IgD-negative memory B cell (primary cell): ENCODE results near the gene PDE3B. TPM values are rescaled to one million over a fixed set of nuclear protein-coding genes. Genes with fewer than 3 reads are reported as not detected.
A peak's percentile ranks its signal among the peaks of the same experiment; 100 is the strongest.

Experiments
- H3K27ac Mint-ChIP-seq, 3 donors: one replicate each; pipeline ENCODE4 v1.8.0; 2020 to 2022; ENCODE audit warnings: mild to moderate bottlenecking in 3 of 3, mixed read lengths in 3 of 3, moderate library complexity in 1 of 3
- H3K27me3 Mint-ChIP-seq: one replicate; pipeline ENCODE4 v1.8.0; 2021; ENCODE audit warnings: mixed read lengths
- H3K36me3 Mint-ChIP-seq: one replicate; pipeline ENCODE4 v1.8.0; 2020; ENCODE audit warnings: mild to moderate bottlenecking, mixed read lengths
- H3K4me1 Mint-ChIP-seq, 3 donors: one replicate each; pipeline ENCODE4 v1.8.0; 2020 to 2022; ENCODE audit warnings: mixed read lengths in 3 of 3, mild to moderate bottlenecking in 1 of 3
- H3K4me3 Mint-ChIP-seq, 4 donors: one replicate each; pipeline ENCODE4 v1.8.0; 2020 to 2022; ENCODE audit warnings: mild to moderate bottlenecking in 4 of 4, mixed read lengths in 4 of 4, moderate library complexity in 3 of 4
- H3K9me3 Mint-ChIP-seq, 3 donors: one replicate each; pipeline ENCODE4 v1.8.0; 2020 to 2021; ENCODE audit warnings: mixed read lengths in 3 of 3, mild to moderate bottlenecking in 1 of 3
- polyA plus RNA-seq: library from polyadenylated mRNA; unstranded; fragments of 300-500 nt; fragmentation: Illumina TruSeq; gene quantifications from one replicate; pipeline ENCODE4 v1.2.3, GENCODE V29; 2021

The PDE3B gene
- polyA plus RNA-seq, 1 donor from 2014 or later, result 5.5 TPM

GRCh38 chr11:14812757-14813156 is 169.2 kb downstream of the PDE3B start:
- H3K36me3 Mint-ChIP-seq, result peaks cover 5% of the 10 kb centered on the region
- no peak overlapping the region for H3K27ac Mint-ChIP-seq
- no peak overlapping the region for H3K4me3 Mint-ChIP-seq
- peaks cover 0 to 1% (median 0%) of the 10 kb centered on the region in 3 donors for H3K9me3 Mint-ChIP-seq
- H3K4me1 Mint-ChIP-seq, result peaks cover 0 to 2% (median 0%) of the 10 kb centered on the region in 3 donors
- peaks cover 2% of the 10 kb centered on the region for H3K27me3 Mint-ChIP-seq

DNA sequence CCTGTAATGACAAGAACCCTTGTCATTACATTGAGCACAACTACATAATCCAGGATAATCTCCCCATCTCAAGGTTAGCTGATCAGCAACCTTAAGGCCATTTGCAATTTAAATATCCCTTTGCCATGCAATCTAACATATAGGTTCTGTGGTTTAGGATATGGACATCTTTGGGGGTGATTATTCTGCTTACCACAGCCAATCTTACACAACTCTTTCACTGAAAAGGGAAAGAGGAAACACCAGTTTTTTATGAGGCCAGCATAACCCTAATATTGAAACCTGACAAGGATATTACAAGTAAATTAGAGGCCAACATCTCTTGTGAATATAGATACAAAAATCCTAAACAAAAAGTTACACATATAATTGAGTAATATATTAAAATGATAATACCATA is 169.9 kb downstream of the PDE3B start:
- Mint-ChIP-seq H3K27me3 (peaks cover 2% of the 10 kb centered on the region), H3K36me3 (peaks cover 4% of the 10 kb centered on the region), H3K27ac (no peak overlapping the region), H3K4me1 (peaks cover 0 to 2% (median 0%) of the 10 kb centered on the region in 3 donors), H3K4me3 (no peak overlapping the region), H3K9me3 (peaks cover 0 to 1% (median 0%) of the 10 kb centered on the region in 3 donors)

DNA sequence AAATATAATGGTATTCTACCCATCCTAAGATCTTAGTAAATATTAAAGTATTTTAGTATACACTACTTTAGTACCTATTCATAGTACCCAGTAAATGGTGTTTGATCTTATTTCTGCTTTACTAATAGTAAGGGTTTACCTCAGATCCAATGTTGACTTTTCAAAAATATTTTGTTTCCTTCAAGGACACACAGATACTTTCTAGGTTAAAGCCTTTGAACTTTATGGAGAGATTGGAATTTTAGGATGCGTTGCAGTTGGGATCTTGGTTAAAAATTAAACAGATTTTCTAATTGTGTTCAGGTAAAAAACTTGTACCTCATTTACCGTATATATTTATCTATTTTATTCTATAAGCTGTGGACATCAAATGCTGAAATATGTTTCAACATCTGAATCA is 175.2 kb downstream of the PDE3B start:
- Mint-ChIP-seq H3K36me3 (peaks cover 2% of the 10 kb centered on the region), H3K27ac (no peak overlapping the region), H3K27me3 (peaks cover 5% of the 10 kb centered on the region), H3K4me1 (no peaks in the 10 kb centered on the region), H3K4me3 (no peak overlapping the region), H3K9me3 (peaks cover 0 to 3% (median 2%) of the 10 kb centered on the region in 3 donors)

DNA sequence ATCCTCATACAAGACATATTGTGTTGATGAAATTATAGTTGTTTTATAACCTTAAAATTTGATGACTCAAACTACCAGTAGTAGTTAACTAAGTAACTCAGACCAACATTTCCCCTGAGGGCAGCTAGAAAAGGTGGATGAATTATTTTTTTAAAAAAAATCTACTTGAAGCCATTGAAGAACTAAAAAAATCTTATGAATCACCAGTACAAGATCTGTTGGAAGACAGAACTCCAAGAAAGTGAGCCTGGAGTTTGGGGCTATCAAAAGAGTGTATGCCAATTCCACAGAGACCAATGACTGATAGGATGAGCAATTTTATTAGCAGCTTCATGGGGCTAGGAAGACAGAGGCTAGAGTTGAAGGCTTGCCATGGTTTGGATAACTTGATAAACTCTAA is 176.0 kb downstream of the PDE3B start:
- Mint-ChIP-seq H3K4me3 (no peak overlapping the region), H3K9me3 (peaks cover 0 to 3% (median 2%) of the 10 kb centered on the region in 3 donors), H3K27me3 (peaks cover 7% of the 10 kb centered on the region), H3K27ac (peak overlapping the region in 1 of 3 donors; percentile 9), H3K36me3 (peaks cover 2% of the 10 kb centered on the region), H3K4me1 (no peaks in the 10 kb centered on the region)

DNA sequence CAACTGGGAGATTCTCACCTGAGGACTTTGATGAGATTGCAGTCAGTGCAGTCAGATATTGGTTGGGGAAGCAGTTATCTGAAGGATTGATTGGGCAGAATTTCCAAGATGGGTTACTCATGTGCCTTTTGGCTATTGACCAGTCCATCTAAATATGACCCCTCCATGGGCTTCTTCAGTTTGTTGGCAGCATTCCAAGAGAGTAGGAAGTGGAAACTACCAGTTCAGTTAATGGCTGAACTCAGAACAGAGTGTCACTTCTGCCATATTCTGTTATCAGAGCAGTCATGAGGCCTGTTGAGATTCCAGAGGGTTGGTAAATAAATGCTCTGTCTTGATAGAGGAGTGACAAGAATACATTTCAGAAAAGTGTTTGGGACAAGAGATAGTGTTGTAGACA is 177.4 kb downstream of the PDE3B start:
- Mint-ChIP-seq H3K36me3 (no peaks in the 10 kb centered on the region), H3K4me1 (no peaks in the 10 kb centered on the region), H3K27me3 (peaks cover 7% of the 10 kb centered on the region), H3K27ac (no peak overlapping the region), H3K4me3 (no peak overlapping the region), H3K9me3 (peaks cover 0 to 7% (median 6%) of the 10 kb centered on the region in 3 donors)

DNA sequence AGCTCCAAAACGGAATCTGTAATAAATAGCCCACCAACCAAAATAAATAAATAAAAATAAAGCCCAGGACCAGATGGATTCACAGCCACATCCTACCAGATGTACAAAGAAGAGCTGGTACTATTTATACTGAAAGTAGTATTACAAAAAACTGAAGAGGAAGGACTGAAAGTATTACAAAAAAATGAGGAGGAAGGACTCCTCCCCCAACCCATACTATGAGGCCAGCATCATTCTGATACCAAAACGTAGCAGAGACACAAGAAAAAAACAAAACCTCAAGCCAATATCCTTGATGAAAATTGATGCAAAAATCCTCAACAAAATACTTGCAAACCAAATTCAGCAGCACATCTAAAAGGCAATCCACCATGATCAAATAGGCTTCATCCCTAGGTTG is 183.0 kb downstream of the PDE3B start:
- Mint-ChIP-seq H3K9me3 (peaks cover 6 to 9% (median 7%) of the 10 kb centered on the region in 3 donors), H3K4me3 (no peak overlapping the region), H3K4me1 (no peaks in the 10 kb centered on the region), H3K36me3 (peaks cover 5% of the 10 kb centered on the region), H3K27ac (no peak overlapping the region), H3K27me3 (peaks cover 7% of the 10 kb centered on the region)

DNA sequence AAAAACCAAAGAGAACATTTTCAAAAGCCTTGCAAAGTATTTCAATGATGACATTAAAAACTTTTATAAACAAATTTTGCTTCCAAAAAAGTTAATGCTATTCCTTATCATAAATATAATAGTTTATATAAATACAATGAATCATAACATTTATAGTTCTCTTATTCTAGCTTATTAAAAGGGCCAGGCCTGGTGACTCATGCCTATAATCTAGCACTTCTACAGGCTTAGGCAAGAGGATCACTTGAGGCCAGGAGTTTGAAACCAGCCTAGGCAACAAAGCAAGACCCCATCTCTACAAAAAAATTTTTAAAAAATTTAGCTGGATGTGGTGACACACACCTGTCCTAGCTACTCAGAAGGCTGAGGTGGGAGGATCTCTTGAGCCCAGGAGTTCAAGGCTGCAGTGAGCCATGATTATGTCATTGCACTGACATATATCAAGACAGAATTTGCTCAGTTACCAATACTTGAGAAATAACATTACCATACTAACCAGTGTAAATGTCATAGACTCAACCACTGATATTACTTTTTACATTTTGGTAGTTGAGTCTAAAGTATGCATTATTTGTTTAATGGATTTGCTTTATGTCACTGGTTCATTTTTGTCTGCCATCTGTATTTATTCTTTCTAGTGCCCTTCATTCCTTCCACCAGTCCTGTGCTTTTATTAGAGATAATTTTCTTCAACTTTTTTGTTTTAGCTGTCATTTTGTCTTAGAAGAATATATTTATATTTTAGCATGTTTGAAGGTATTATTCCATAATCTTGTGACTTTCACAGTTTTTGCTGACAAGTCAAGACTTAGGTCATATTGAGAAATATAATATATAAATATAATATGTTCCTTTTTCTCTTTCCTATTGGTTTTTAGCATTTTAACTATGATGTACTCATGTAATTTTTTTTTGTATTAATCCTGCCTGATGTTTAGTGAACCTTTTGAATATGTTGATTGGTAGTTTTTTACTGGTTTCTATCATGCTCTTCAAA is 192.2 kb downstream of the PDE3B start:
- Mint-ChIP-seq H3K27ac (no peak overlapping the region), H3K4me1 (peaks cover 0 to 1% (median 0%) of the 10 kb centered on the region in 3 donors), H3K36me3 (peaks cover 2% of the 10 kb centered on the region), H3K27me3 (peaks cover 2% of the 10 kb centered on the region), H3K4me3 (peak overlapping the region in 1 of 4 donors; percentile 17), H3K9me3 (peaks cover 0 to 3% (median 2%) of the 10 kb centered on the region in 3 donors)

- Mint-ChIP-seq H3K4me3 (no peak overlapping the region), H3K9me3 (peaks cover 0 to 4% (median 0%) of the 10 kb centered on the region in 3 donors), H3K27ac (no peak overlapping the region), H3K4me1 (no peaks in the 10 kb centered on the region), H3K36me3 (peaks cover 9% of the 10 kb centered on the region), H3K27me3 (peaks cover 2% of the 10 kb centered on the region)
These were observed 198.4 kb downstream of the PDE3B start for GRCh38 chr11:14842002-14842401.

GRCh38 chr11:14852571-14853177 is 209.1 kb downstream of the PDE3B start:
- Mint-ChIP-seq H3K4me1 (no peaks in the 10 kb centered on the region), H3K27me3 (peaks cover 2% of the 10 kb centered on the region), H3K36me3 (peaks cover 8% of the 10 kb centered on the region), H3K4me3 (no peak overlapping the region), H3K27ac (no peak overlapping the region), H3K9me3 (no peaks in the 10 kb centered on the region)

DNA sequence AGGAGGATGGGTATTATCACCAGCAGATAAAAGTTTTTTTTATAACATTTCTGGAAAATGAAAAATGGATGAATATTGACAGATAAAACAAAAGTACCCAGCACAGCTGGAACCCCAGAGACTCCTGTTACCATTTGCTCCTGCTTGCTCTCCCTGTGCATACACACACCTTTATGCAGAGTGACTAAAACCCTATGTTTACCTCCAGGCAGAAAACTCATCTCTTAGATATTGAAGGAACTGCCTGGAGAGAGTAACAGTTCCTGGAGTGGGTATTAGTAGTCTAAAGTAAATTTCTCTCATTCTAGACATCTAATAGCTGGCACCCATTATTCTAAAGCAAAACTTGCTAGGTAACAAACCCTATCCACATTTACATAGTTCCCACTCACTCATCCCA is 210.5 kb downstream of the PDE3B start:
- no peaks in the 10 kb centered on the region for H3K9me3 Mint-ChIP-seq
- no peak overlapping the region for H3K4me3 Mint-ChIP-seq
- H3K36me3 Mint-ChIP-seq, result peaks cover 8% of the 10 kb centered on the region
- H3K27ac Mint-ChIP-seq, result no peak overlapping the region
- no peaks in the 10 kb centered on the region for H3K4me1 Mint-ChIP-seq
- peaks cover 2% of the 10 kb centered on the region for H3K27me3 Mint-ChIP-seq

- no peaks in the 10 kb centered on the region for H3K9me3 Mint-ChIP-seq
- H3K4me1 Mint-ChIP-seq, result no peaks in the 10 kb centered on the region
- no peak overlapping the region for H3K27ac Mint-ChIP-seq
- H3K4me3 Mint-ChIP-seq, result no peak overlapping the region
- H3K36me3 Mint-ChIP-seq, result peaks cover 8% of the 10 kb centered on the region
- H3K27me3 Mint-ChIP-seq, result peaks cover 2% of the 10 kb centered on the region
These were observed 212.3 kb downstream of the PDE3B start for GRCh38 chr11:14855890-14856289.

GRCh38 chr11:14857621-14858020 is 214.0 kb downstream of the PDE3B start:
- no peak overlapping the region for H3K27ac Mint-ChIP-seq
- peaks cover 2% of the 10 kb centered on the region for H3K27me3 Mint-ChIP-seq
- no peaks in the 10 kb centered on the region for H3K9me3 Mint-ChIP-seq
- H3K4me3 Mint-ChIP-seq, result no peak overlapping the region
- peaks cover 4% of the 10 kb centered on the region for H3K36me3 Mint-ChIP-seq
- no peaks in the 10 kb centered on the region for H3K4me1 Mint-ChIP-seq

GRCh38 chr11:14858404-14858803 is 214.8 kb downstream of the PDE3B start:
- Mint-ChIP-seq H3K4me1 (no peaks in the 10 kb centered on the region), H3K27me3 (peaks cover 2% of the 10 kb centered on the region), H3K4me3 (no peak overlapping the region), H3K27ac (no peak overlapping the region), H3K36me3 (peaks cover 6% of the 10 kb centered on the region), H3K9me3 (peaks cover 0 to 5% (median 0%) of the 10 kb centered on the region in 3 donors)

DNA sequence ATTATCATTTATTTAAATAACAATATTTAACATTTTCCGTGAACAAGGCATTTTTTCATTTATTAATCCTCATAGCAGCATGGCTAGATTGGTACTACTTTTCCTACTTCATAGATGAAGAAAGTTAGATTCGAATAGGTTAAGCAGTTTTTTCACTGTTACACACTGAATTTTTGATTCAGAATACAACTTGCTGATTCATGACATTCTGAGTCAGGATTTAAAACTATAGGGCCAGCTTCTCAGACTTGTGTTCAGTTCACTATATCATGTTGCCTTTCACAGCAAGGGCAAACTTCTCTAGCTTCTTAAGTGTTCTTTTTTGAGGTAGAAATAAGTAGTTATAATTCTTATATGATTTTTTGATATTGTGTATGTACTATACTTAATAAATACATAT is 216.9 kb downstream of the PDE3B start:
- Mint-ChIP-seq H3K27me3 (peaks cover under 1% of the 10 kb centered on the region), H3K9me3 (peaks cover 5 to 9% (median 9%) of the 10 kb centered on the region in 3 donors), H3K36me3 (peaks cover 13% of the 10 kb centered on the region), H3K27ac (no peak overlapping the region), H3K4me3 (no peak overlapping the region), H3K4me1 (no peaks in the 10 kb centered on the region)

- no peak overlapping the region for H3K4me3 Mint-ChIP-seq
- H3K27me3 Mint-ChIP-seq, result no peaks in the 10 kb centered on the region
- no peaks in the 10 kb centered on the region for H3K4me1 Mint-ChIP-seq
- H3K36me3 Mint-ChIP-seq, result peaks cover 13% of the 10 kb centered on the region
- H3K27ac Mint-ChIP-seq, result no peak overlapping the region
- H3K9me3 Mint-ChIP-seq, result peaks cover 5 to 9% (median 9%) of the 10 kb centered on the region in 3 donors
These were observed 218.1 kb downstream of the PDE3B start for GRCh38 chr11:14861680-14862079.
